NCI-H748 (cell line): ENCODE measurements around the gene DRC1.

Experiments
- DNase-seq: peaks from one replicate; lab custom pipeline; 2025; ENCODE audit not compliant: unreplicated experiment; lab: John Stamatoyannopoulos, UW

The DRC1 gene

GRCh38 chr2:26442301-26442700 is 40.6 kb downstream of the DRC1 start:
- DNase-seq = no peak

- DNase-seq = no peak
These were observed 41.0 kb downstream of the DRC1 start for GRCh38 chr2:26442707-26443106.

GRCh38 chr2:26444236-26444635 is 42.5 kb downstream of the DRC1 start:
- no peak for DNase-seq

DNA sequence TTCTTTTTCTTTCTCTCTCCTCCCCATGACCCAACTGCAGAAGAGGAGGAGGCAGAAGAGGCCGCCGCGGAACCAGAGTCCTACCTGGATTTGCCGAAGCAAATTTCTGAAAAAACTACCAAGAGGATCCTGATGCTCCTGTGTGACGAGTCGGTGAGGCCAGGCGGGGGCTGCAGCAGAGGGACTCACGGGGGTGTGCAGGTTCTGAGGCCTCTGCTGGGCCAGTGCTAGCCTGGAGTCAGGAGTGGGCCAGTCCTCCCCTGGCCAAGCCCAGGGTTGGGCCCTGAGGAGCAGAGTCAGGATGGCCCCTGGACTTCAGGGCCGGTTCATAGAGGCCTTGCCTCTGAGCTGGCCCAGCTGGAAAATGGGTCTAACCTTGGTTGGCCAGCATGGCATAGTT is 46.9 kb downstream of the DRC1 start:
- DNase-seq = no peak

DNA sequence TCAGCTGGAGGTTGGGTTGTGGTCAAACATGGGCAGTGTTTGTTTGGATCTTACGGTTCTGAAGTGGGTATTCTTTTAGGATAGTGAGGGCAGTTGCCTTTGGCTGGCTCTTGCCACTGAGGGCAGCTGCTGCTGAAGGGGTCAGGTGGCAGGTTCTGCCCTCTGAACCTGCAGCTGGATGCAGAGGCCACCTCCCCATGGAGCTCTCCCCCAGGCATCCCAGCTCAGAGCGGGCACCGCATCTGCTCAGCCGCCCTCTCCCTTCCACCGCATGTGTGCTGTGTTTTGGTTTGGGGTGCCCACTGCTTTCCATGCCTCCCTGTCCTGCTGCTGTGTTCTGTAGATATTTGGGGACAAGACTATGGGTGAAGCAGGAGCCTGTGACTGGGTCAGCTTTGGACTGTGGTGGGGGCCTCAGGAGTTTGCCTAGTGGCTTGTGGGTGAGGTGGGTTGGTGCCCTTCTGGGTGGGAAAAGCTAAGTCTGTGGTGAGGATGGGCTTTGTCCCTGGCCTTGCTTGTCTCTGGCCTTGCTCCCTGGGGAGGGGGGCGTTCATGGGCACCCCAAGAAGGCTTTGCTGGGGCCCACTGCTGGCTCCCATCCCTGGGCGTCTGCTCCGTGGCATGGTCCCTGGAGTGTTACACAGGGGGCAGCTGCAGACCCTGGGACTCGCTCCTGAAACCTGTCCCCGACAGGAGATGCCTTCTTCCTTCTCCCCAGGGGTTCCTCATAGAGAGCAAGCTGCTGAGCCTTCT is 47.7 kb downstream of the DRC1 start:
- no peak for DNase-seq

- DNase-seq = no peak
These were observed 48.4 kb downstream of the DRC1 start for GRCh38 chr2:26450031-26450635.

GRCh38 chr2:26451700-26452099 is 50.0 kb downstream of the DRC1 start:
- no peak for DNase-seq

DNA sequence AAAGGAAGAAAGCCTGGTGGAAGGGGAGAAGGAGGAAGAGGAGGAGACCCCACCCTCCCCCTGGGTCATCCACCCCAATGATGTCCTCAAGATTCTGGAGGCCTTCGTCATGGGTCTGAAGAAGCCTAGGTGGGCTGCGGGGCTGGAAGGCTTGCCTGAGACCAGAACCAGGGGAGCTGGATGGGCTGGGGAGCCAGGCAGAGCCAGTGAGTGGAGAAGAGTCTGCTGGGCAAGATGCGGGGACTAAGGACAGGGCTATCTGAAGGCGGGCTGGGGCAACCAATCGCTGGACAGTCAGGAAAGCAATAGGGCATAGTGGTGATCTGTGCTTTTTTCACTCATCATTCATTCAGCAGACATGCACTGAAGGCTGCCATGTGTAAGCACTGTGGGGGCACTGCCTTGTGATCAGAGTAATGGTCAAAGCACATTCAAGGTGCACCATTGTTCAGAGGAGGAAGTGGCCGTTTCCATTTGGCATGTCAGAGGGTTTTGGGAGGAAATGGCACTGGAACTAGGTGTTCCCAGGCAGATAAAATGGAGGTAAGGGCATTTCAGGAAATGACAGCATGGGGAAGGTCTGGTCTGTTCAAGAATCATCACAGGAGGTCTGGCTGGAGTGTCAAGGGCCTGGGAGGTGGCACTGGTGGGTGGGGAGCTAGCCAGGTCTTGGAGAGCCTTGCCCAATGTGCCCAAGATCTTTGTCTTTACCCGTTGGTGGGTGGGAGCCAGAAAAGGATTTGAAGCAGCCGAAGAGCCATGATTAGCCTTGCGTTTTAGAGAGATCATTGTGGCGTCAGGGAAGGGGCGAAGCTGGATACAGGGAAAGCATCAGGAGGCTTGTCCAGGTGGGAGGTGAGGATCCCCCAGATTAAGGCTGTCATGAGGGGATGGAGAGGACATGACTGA is 52.0 kb downstream of the DRC1 start:
- no peak for DNase-seq

GRCh38 chr2:26454561-26455001 is 52.9 kb downstream of the DRC1 start:
- no peak for DNase-seq

GRCh38 chr2:26455037-26455669 is 53.4 kb downstream of the DRC1 start:
- no peak for DNase-seq

- no peak for DNase-seq
These were observed 54.1 kb downstream of the DRC1 start for GRCh38 chr2:26455670-26456439.

DNA sequence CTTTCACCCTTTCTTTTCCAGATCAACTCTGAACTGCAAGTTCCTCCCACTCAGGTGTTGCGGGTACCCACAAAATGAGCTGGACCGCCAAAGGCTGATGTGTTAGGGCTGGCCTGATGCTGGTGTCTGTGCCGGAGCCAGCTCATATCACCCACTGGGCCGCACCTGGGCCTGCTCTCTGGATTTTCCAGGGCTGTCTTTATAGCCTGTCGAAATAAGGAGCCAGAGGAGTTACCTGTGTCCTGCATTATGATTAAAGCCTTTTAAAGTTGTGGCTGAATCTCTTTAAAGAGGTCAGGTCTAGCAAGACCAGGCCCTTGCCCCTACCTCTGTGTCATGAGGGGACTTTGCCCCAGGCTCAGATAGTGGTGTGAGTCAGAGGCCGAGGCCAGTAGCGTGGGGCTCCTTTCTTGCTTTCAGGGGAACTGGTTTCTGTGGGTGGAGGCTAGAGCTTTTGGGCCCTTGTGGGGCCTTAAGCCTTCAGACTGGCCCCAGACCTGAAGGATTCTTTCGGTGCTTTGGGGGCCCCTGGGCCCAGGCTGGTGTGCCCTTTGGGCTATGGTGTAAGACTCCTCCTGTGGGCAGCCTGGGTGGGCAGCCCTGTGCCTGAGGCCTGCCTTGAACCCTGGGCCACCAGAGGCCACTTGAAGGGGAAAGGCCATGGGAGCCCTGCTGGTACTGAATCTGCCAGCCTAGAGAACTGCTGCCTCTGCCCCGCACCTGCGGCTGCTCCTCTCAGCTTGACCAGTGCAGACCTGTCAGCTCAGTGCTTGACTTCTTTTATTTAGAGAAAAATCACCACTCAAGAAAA is 54.9 kb downstream of the DRC1 start:
- no peak for DNase-seq

GRCh38 chr2:26457251-26457666 is 55.5 kb downstream of the DRC1 start:
- no peak for DNase-seq

DNA sequence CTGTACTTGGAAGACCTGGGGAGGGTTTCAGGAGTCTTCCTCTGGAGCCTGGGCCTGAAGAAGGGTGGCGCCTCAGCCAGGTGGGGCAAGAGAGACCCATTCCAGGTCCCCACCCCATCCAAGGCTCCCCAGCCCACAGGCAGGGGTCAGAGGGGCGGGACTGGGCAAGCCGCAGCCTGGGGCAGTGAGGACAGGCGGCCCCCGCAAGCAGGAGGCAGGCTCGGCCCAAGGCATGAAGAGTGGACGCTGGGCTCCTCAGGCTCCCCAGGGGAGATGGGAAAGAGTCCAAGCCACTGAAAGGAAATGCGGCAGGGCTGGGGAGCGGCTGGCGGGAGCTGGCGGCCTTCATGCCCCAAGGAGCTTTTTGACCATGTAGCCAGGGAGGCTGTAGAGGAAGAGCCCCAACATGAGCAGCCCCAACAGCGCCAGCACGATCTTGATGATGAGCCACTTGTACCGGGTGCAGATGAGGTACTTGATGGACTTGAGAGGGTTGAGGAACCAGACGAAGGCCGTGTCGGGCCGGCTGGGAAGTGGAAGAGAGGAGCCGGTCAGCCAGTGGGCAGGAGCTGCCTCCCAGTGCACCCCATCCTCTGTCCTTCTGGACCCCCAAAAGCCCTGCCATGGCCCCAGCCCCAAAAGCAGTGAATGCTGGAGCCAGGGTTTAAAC is 56.1 kb downstream of the DRC1 start:
- DNase-seq = no peak

GRCh38 chr2:26458365-26459042 is 56.8 kb downstream of the DRC1 start:
- no peak for DNase-seq

DNA sequence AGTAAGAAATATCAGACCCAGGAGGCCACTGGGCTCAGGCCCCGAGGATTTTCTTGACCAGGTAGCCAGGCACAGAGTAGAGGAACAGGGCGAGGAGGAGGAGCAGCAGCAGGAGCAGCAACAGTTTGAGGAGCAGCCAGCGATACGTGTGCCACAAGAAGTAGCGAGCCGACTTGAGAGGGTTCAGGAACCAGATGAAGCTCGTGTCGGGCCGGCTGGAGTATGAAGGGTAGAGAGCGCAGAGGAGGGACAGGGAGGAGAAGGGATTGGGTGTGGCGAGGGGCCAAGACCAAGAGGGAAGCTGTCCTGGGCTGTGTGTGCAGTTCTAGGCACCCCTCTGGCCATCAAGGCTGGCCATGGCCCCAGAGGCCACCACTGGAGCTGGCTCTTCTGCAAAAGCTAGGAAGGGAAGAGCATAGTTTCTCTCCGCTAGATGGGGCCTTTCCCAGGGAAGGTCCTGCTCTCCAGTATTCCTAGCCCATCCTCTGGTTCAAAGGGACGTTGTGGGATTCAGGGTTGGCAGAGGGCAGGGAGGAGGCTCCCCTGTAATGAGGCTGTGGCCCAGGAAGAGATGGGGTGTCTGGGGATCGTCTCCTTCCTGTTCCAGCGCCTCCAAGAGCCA is 58.4 kb downstream of the DRC1 start:
- no peak for DNase-seq

DNA sequence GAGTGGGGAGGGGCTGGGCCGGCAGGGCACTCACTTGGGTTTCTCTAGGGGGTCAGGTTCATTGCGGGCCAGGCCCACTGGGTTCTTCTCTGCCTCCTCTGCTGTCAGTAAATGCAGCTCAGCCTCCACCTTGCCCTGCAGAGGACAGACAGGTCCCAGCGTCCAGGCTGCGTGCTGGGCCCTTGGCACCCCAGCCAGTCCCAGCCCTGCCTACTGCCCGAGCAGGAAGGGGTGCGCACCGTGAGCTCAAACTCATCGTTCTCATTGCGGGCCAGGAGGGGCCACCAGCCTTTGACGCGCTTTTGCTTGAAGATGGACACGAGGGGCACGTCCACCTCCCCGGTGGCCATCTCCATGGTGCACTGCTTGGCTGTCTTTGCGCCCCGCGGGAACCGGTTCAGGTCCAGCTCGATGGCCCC is 58.9 kb downstream of the DRC1 start:
- no peak for DNase-seq

- DNase-seq = no peak
These were observed 59.9 kb downstream of the DRC1 start for GRCh38 chr2:26461601-26462023.
